Vagina (tissue), 2 donors: Measurements from ENCODE around the gene KCNJ15. TPM values are rescaled to one million over a fixed set of nuclear protein-coding genes. Genes with fewer than 3 reads are reported as not detected.
"Not testable (repeated sequence)": the region's sequence is repeated elsewhere in the genome, so short reads cannot be mapped to it uniquely, and the experiment has no call there.

ENCODE experiments used
- DNase-seq, 2 donors: peaks; one replicate each; pipeline ENCODE4 v3.0.0-alpha.2; 2017; ENCODE audit errors: extremely low spot score in 2 of 2
- H3K27ac ChIP-seq: fragments of 200-600 bp; sonication (generic); one replicate; pipeline ENCODE4 v1.5.1; 2019
- H3K27me3 ChIP-seq: fragments of 200-600 bp; sonication (generic); one replicate; pipeline ENCODE4 v1.5.1; 2019
- H3K36me3 ChIP-seq, 2 donors: fragments of 200-600 bp; sonication (generic); one replicate each; pipeline ENCODE4 v1.5.1; 2017 to 2019
- H3K4me1 ChIP-seq: fragments of 200-600 bp; sonication (generic); one replicate; pipeline ENCODE4 v1.5.1; 2019
- H3K4me3 ChIP-seq, 2 donors: fragments of 200-600 bp; sonication (generic); 1 replicate in 1 of 2; 2 replicates in 1 of 2; pipeline ENCODE4 v1.5.1; 2016 to 2019
- H3K9me3 ChIP-seq: fragments of 200-600 bp; sonication (generic); one replicate; pipeline ENCODE4 v1.5.1; 2019
- POLR2A ChIP-seq, 2 donors: fragments of 450-650 bp; IDR thresholded peaks; one replicate each; pipeline ENCODE4 v1.6.1; 2017; ENCODE audit warnings: antibody characterized with exemption in 2 of 2, mild to moderate bottlenecking in 2 of 2, moderate library complexity in 2 of 2
- POLR2AphosphoS5 ChIP-seq, 2 donors: sonication (generic); formaldehyde crosslinking; IDR thresholded peaks; one replicate each; pipeline ENCODE4 v1.9.0; 2017; ENCODE audit warnings: antibody characterized with exemption in 2 of 2, mild to moderate bottlenecking in 2 of 2, low read depth in 1 of 2; ENCODE audit not compliant: insufficient read depth in 1 of 2
- intact Hi-C: fragments of 100-400 bp; cut with DNase I; formaldehyde crosslinking; loops from one replicate; pipeline ENCODE4 v1.15.1; 2023
- total RNA-seq: library from RNA; depleted of rRNA; stranded (reverse); fragments of >200 nt; gene quantifications from one replicate; pipeline ENCODE4 v1.2.3, GENCODE V29; 2016
- TF ChIP-seq, protein P1 (sequence below), 3 experiments: fragments of 450-650 bp in 2 of 3; fragments of 200-600 bp in 1 of 3; sonication (generic) in 1 of 3; IDR thresholded peaks; one replicate each; pipeline ENCODE4 v1.5.1; 2017 to 2019; ENCODE audit warnings: antibody characterized with exemption in 3 of 3, mild to moderate bottlenecking in 2 of 3, moderate library complexity in 2 of 3

The KCNJ15 gene
- total RNA-seq, 1 donor from 2014 or later = 12.3 TPM

DNA sequence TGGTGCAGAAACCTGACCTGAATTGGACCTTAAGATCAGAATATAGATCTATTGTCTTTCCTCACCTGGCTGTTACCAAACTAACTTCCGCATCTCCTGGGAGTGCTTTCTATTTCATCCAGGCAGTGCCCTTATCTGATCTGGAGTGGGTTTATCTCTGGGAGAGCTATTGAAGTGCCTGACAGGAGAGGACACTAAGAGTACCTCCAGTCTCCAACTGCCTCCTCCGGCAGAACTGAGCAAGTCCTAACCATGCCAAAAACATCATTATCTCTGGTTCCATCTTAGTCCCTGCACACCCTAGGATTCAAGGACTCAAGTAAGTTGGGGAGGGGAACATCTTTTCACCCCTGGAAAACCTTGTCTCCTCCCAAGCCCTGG is 12.4 kb upstream of the KCNJ15 start:
- no peak for DNase-seq
- H3K4me1 ChIP-seq = no peaks in the 10 kb centered on the region
- no peaks in the 10 kb centered on the region for H3K9me3 ChIP-seq
- intact Hi-C loops = no loop called here
- H3K36me3 ChIP-seq = no peaks in the 10 kb centered on the region
- no peaks in the 10 kb centered on the region for H3K27me3 ChIP-seq
- TF ChIP-seq, protein P1, sequence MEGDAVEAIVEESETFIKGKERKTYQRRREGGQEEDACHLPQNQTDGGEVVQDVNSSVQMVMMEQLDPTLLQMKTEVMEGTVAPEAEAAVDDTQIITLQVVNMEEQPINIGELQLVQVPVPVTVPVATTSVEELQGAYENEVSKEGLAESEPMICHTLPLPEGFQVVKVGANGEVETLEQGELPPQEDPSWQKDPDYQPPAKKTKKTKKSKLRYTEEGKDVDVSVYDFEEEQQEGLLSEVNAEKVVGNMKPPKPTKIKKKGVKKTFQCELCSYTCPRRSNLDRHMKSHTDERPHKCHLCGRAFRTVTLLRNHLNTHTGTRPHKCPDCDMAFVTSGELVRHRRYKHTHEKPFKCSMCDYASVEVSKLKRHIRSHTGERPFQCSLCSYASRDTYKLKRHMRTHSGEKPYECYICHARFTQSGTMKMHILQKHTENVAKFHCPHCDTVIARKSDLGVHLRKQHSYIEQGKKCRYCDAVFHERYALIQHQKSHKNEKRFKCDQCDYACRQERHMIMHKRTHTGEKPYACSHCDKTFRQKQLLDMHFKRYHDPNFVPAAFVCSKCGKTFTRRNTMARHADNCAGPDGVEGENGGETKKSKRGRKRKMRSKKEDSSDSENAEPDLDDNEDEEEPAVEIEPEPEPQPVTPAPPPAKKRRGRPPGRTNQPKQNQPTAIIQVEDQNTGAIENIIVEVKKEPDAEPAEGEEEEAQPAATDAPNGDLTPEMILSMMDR (IDR thresholded peaks at IDR 0.05) = no peak
- no peak for TF ChIP-seq POLR2A (IDR thresholded peaks at IDR 0.05)
- TF ChIP-seq POLR2AphosphoS5 (IDR thresholded peaks at IDR 0.05; ENCODE audit: insufficient read depth in 1 of 2, low read depth in 1 of 2) = no peak
- H3K4me3 ChIP-seq = no peak overlapping the region
- H3K27ac ChIP-seq = no peak overlapping the region

GRCh38 chr21:38244885-38245869 is 11.6 kb upstream of the KCNJ15 start:
- DNase-seq = no peak
- Histone ChIP-seq H3K36me3 (no peaks in the 10 kb centered on the region), H3K27me3 (no peaks in the 10 kb centered on the region), H3K9me3 (no peaks in the 10 kb centered on the region), H3K4me1 (no peaks in the 10 kb centered on the region), H3K27ac (no peak overlapping the region), H3K4me3 (no peak overlapping the region)
- no peak for TF ChIP-seq POLR2AphosphoS5 (IDR thresholded peaks at IDR 0.05; ENCODE audit: insufficient read depth in 1 of 2, low read depth in 1 of 2)
- TF ChIP-seq, protein P1 (IDR thresholded peaks at IDR 0.05) = no peak
- TF ChIP-seq POLR2A (IDR thresholded peaks at IDR 0.05) = no peak
- intact Hi-C loops = no loop called here

- Histone ChIP-seq H3K27me3 (no peaks in the 10 kb centered on the region), H3K27ac (no peak overlapping the region), H3K4me3 (no peak overlapping the region), H3K4me1 (no peaks in the 10 kb centered on the region), H3K9me3 (no peaks in the 10 kb centered on the region), H3K36me3 (no peaks in the 10 kb centered on the region)
- intact Hi-C loops = no loop called here
- TF ChIP-seq POLR2AphosphoS5 (IDR thresholded peaks at IDR 0.05; ENCODE audit: insufficient read depth in 1 of 2, low read depth in 1 of 2) = no peak
- TF ChIP-seq POLR2A (IDR thresholded peaks at IDR 0.05) = no peak
- TF ChIP-seq, protein P1 (IDR thresholded peaks at IDR 0.05) = no peak
- DNase-seq = no peak
These were observed 10.3 kb upstream of the KCNJ15 start for GRCh38 chr21:38246511-38246910.

GRCh38 chr21:38247054-38247453 is 9.7 kb upstream of the KCNJ15 start:
- H3K27me3 ChIP-seq, intact Hi-C loops, DNase-seq, H3K36me3 ChIP-seq, H3K9me3 ChIP-seq, H3K4me3 ChIP-seq, H3K4me1 ChIP-seq, H3K27ac ChIP-seq: not testable (repeated sequence)

GRCh38 chr21:38247738-38248510 is 8.9 kb upstream of the KCNJ15 start:
- no peak for DNase-seq
- TF ChIP-seq, protein P1 (IDR thresholded peaks at IDR 0.05) = no peak
- TF ChIP-seq POLR2AphosphoS5 (IDR thresholded peaks at IDR 0.05; ENCODE audit: insufficient read depth in 1 of 2, low read depth in 1 of 2) (no peak), POLR2A (IDR thresholded peaks at IDR 0.05) (no peak)
- H3K27me3 ChIP-seq = no peaks in the 10 kb centered on the region
- intact Hi-C loops = no loop called here
- H3K4me1 ChIP-seq = no peaks in the 10 kb centered on the region
- no peak overlapping the region for H3K4me3 ChIP-seq
- no peak overlapping the region for H3K27ac ChIP-seq
- no peaks in the 10 kb centered on the region for H3K9me3 ChIP-seq
- no peaks in the 10 kb centered on the region for H3K36me3 ChIP-seq
